ENCODE measurements around the gene NACC2.

The NACC2 gene

GRCh38 chr9:136023410-136024225 lies 71.5 kb downstream of the NACC2 start:
- DNase-seq (ENCODE audit: low read depth, low spot score) = no peak

GRCh38 chr9:136022731-136023409 lies 72.2 kb downstream of the NACC2 start:
- DNase-seq (ENCODE audit: low read depth, low spot score) = no peak

- no peak for DNase-seq (ENCODE audit: low read depth, low spot score)
These were observed 73.0 kb downstream of the NACC2 start for GRCh38 chr9:136021872-136022681.

- DNase-seq (ENCODE audit: low read depth, low spot score) = no peak
These were observed 73.8 kb downstream of the NACC2 start for GRCh38 chr9:136021171-136021871.

GRCh38 chr9:136020671-136021070 lies 74.4 kb downstream of the NACC2 start:
- DNase-seq (ENCODE audit: low read depth, low spot score) = no peak

GRCh38 chr9:136020206-136020605 lies 74.9 kb downstream of the NACC2 start:
- DNase-seq (ENCODE audit: low read depth, low spot score) = no peak

GRCh38 chr9:136019681-136020060 lies 75.4 kb downstream of the NACC2 start:
- DNase-seq (ENCODE audit: low read depth, low spot score) = no peak

- no peak for DNase-seq (ENCODE audit: low read depth, low spot score)
These were observed 75.9 kb downstream of the NACC2 start for GRCh38 chr9:136019041-136019680.

- DNase-seq (ENCODE audit: low read depth, low spot score) = no peak
These were observed 76.6 kb downstream of the NACC2 start for GRCh38 chr9:136018257-136019031.

GRCh38 chr9:136017289-136018190 lies 77.5 kb downstream of the NACC2 start:
- DNase-seq (ENCODE audit: low read depth, low spot score) = no peak

GRCh38 chr9:136016572-136017288 lies 78.4 kb downstream of the NACC2 start:
- no peak for DNase-seq (ENCODE audit: low read depth, low spot score)

- DNase-seq (ENCODE audit: low read depth, low spot score) = no peak
These were observed 79.2 kb downstream of the NACC2 start for GRCh38 chr9:136015656-136016571.

GRCh38 chr9:136014924-136015633 lies 80.0 kb downstream of the NACC2 start:
- DNase-seq (ENCODE audit: low read depth, low spot score) = no peak

- no peak for DNase-seq (ENCODE audit: low read depth, low spot score)
These were observed 80.8 kb downstream of the NACC2 start for GRCh38 chr9:136014147-136014923.

- DNase-seq (ENCODE audit: low read depth, low spot score) = no peak
These were observed 81.5 kb downstream of the NACC2 start for GRCh38 chr9:136013524-136014034.

- DNase-seq (ENCODE audit: low read depth, low spot score) = no peak
These were observed 82.0 kb downstream of the NACC2 start for GRCh38 chr9:136013116-136013515.

Measured in brain pericyte (primary cell).